IMR-90 (cell line): ENCODE measurements around the gene UMOD. TPM values are rescaled to one million over a fixed set of nuclear protein-coding genes. Genes with fewer than 3 reads are reported as not detected.

Experiments
- ATAC-seq: fragments of 200-7000 bp; cut with Tn5 transposase; 2 replicates; pipeline ENCODE4 v1.9.1; 2020; ENCODE audit warnings: low read depth, mild to moderate bottlenecking, moderate library complexity
- BruUV-seq: library from RNA; stranded (reverse); fragments of 400-500 nt; replicated peaks from 2 replicates; lab custom pipeline; 2021; lab: Mats Ljungman, UMichigan
- CTCF ChIA-PET: fragments of 300-600 bp; formaldehyde crosslinking; extraction: SDS; loops from one replicate; lab custom pipeline; 2021; ENCODE audit warnings: antibody characterized with exemption; lab: Yijun Ruan, JAX
- POLR2A ChIA-PET: fragments of 300-600 bp; sonication (Branson Sonifier 250); formaldehyde crosslinking; loops from one replicate; lab custom pipeline; 2022; ENCODE audit warnings: antibody characterized with exemption; ENCODE audit not compliant: unreplicated experiment; lab: Charles Lee
- DNase-seq: peaks from one replicate; pipeline ENCODE4 v3.0.0; 2013
- H2AFZ ChIP-seq: replicated peaks from 2 replicates; pipeline ENCODE3; 2013; ENCODE audit warnings: low read length, mild to moderate bottlenecking; ENCODE audit not compliant: poor library complexity
- H2AK5ac ChIP-seq: 2 replicates; pipeline ENCODE4 v1.6.1; 2013; ENCODE audit warnings: low read depth, low read length, inconsistent platforms
- H2AK9ac ChIP-seq: replicated peaks from 2 replicates; pipeline ENCODE3; 2013; ENCODE audit warnings: mild to moderate bottlenecking, low read depth, low read length, moderate library complexity; ENCODE audit not compliant: poor library complexity
- H2BK120ac ChIP-seq: 2 replicates; pipeline ENCODE4 v1.6.1; 2013; ENCODE audit warnings: low read depth, low read length, inconsistent platforms
- H2BK15ac ChIP-seq: 3 replicates; pipeline ENCODE4 v1.6.1; 2013; ENCODE audit warnings: low read depth, low read length, inconsistent platforms
- H2BK20ac ChIP-seq: 2 replicates; pipeline ENCODE4 v1.6.1; 2013; ENCODE audit warnings: low read depth, mild to moderate bottlenecking, inconsistent platforms, low read length, moderate library complexity
- H2BK5ac ChIP-seq: 2 replicates; pipeline ENCODE4 v1.6.1; 2013; ENCODE audit warnings: mild to moderate bottlenecking, low read depth, low read length, inconsistent platforms; ENCODE audit not compliant: poor library complexity, severe bottlenecking
- H3K14ac ChIP-seq: replicated peaks from 2 replicates; pipeline ENCODE4 v1.6.1; 2013; ENCODE audit warnings: low read depth, low read length, inconsistent platforms
- H3K18ac ChIP-seq: 2 replicates; pipeline ENCODE4 v1.6.1; 2013; ENCODE audit warnings: low read depth, low read length, control low read depth
- H3K23ac ChIP-seq: 2 replicates; pipeline ENCODE4 v1.6.1; 2013; ENCODE audit warnings: low read depth, low read length, inconsistent platforms
- H3K27ac ChIP-seq: 2 replicates; pipeline ENCODE4 v1.5.1; 2013; ENCODE audit warnings: mild to moderate bottlenecking, control low read depth, low read length; ENCODE audit not compliant: insufficient read depth
- H3K27me3 ChIP-seq: 2 replicates; pipeline ENCODE4 v1.6.1; 2013; ENCODE audit warnings: low read length; ENCODE audit not compliant: control insufficient read depth, insufficient read depth
- H3K36me3 ChIP-seq: 2 replicates; pipeline ENCODE4 v1.6.1; 2013; ENCODE audit warnings: low read length, mixed read lengths; ENCODE audit not compliant: control insufficient read depth, insufficient read depth
- H3K4ac ChIP-seq: 2 replicates; pipeline ENCODE4 v1.6.1; 2013; ENCODE audit warnings: low read depth, low read length, inconsistent platforms
- H3K4me1 ChIP-seq: 2 replicates; pipeline ENCODE4 v1.6.1; 2013; ENCODE audit warnings: low read length, mixed read lengths; ENCODE audit not compliant: control insufficient read depth, insufficient read depth
- H3K4me2 ChIP-seq: 2 replicates; pipeline ENCODE4 v1.6.1; 2013; ENCODE audit warnings: low read depth, mild to moderate bottlenecking, control low read depth, low read length, moderate library complexity
- H3K4me3 ChIP-seq: 2 replicates; pipeline ENCODE4 v1.5.1; 2013; ENCODE audit warnings: low read depth, mild to moderate bottlenecking, control low read depth, low read length, moderate library complexity; ENCODE audit not compliant: insufficient read depth
- H3K56ac ChIP-seq: 2 replicates; pipeline ENCODE4 v1.6.1; 2013; ENCODE audit warnings: low read length, inconsistent platforms; ENCODE audit not compliant: insufficient read depth; ENCODE audit errors: extremely low read depth
- H3K79me1 ChIP-seq, 2 experiments: 2 replicates each; pipeline ENCODE4 v1.6.1; 2013; ENCODE audit warnings: low read length in 2 of 2, inconsistent platforms in 1 of 2, low read depth in 1 of 2
- H3K9ac ChIP-seq: 2 replicates; pipeline ENCODE4 v1.6.1; 2013; ENCODE audit warnings: low read depth, low read length, control low read depth
- H3K9me1 ChIP-seq: 2 replicates; pipeline ENCODE4 v1.6.1; 2013; ENCODE audit warnings: low read length, inconsistent platforms; ENCODE audit not compliant: insufficient read depth
- H3K9me3 ChIP-seq: 2 replicates; pipeline ENCODE4 v1.6.1; 2013; ENCODE audit warnings: low read length; ENCODE audit not compliant: control insufficient read depth, insufficient read depth
- H4K20me1 ChIP-seq: 2 replicates; pipeline ENCODE4 v1.6.1; 2013; ENCODE audit warnings: low read length, inconsistent platforms; ENCODE audit not compliant: insufficient read depth
- H4K5ac ChIP-seq: 2 replicates; pipeline ENCODE4 v1.6.1; 2013; ENCODE audit warnings: mild to moderate bottlenecking, low read depth, low read length, control low read depth
- H4K8ac ChIP-seq, 2 experiments: 2 replicates each; pipeline ENCODE4 v1.6.1; 2013; ENCODE audit warnings: low read depth in 2 of 2, low read length in 2 of 2, control low read depth in 1 of 2, inconsistent platforms in 1 of 2
- H4K91ac ChIP-seq: 2 replicates; pipeline ENCODE4 v1.6.1; 2013; ENCODE audit warnings: low read depth, low read length, inconsistent platforms; ENCODE audit not compliant: insufficient read depth
- BHLHE40 ChIP-seq: fragments of 150-350 bp; IDR thresholded peaks from 2 replicates; pipeline ENCODE4 v1.6.1; 2016; ENCODE audit warnings: mild to moderate bottlenecking, low read depth, low read length
- CEBPB ChIP-seq: IDR thresholded peaks from 2 replicates; pipeline ENCODE4 v1.6.1; 2012; ENCODE audit warnings: low read depth, low read length, improper control_type of control experiment
- MAZ ChIP-seq: IDR thresholded peaks from 2 replicates; pipeline ENCODE4 v1.6.1; 2012; ENCODE audit warnings: low read depth, mild to moderate bottlenecking, low read length, improper control_type of control experiment, moderate library complexity, borderline replicate concordance
- NFE2L2 ChIP-seq: fragments of 150-350 bp; IDR thresholded peaks from 2 replicates; pipeline ENCODE4 v1.6.1; 2016; ENCODE audit warnings: low read depth, mild to moderate bottlenecking, low read length
- POLR2A ChIP-seq: IDR thresholded peaks from 2 replicates; pipeline ENCODE4 v1.6.1; 2012; ENCODE audit warnings: mild to moderate bottlenecking, low read depth, low read length
- RAD21 ChIP-seq: IDR thresholded peaks from 2 replicates; pipeline ENCODE4 v1.6.1; 2012; ENCODE audit warnings: low read length, improper control_type of control experiment
- RFX5 ChIP-seq: IDR thresholded peaks from 2 replicates; pipeline ENCODE4 v1.8.0; 2012; ENCODE audit warnings: low read depth, mild to moderate bottlenecking, low read length, moderate library complexity
- SMC3 ChIP-seq: fragments of 150-350 bp; IDR thresholded peaks from 2 replicates; pipeline ENCODE4 v1.6.1; 2016; ENCODE audit warnings: low read depth, mild to moderate bottlenecking, antibody characterized with exemption, low read length, moderate library complexity
- WGBS, 2 experiments: methylation state at CpG; one replicate each; pipeline versions ENCODE4 v1.1.5 to v1.1.7; 2013; ENCODE audit warnings: missing lambda C conversion rate in 2 of 2; ENCODE audit not compliant: insufficient read length in 1 of 2; ENCODE audit errors: extremely low coverage in 2 of 2; 5-methylcytosine and 5-hydroxymethylcytosine counted together
- dilution Hi-C: fragments of 300-500 bp; cut with HindIII; formaldehyde crosslinking; loops from one replicate; pipeline ENCODE4 v1.14.3; 2018; ENCODE audit warnings: low sequenced_read_pairs; ENCODE audit not compliant: unreplicated experiment
- in situ Hi-C: fragments of 300-500 bp; cut with MboI; formaldehyde crosslinking; loops from 3 replicates; pipeline ENCODE4 v1.14.3; 2019; ENCODE audit warnings: low sequenced_read_pairs, inconsistent platforms, mixed read lengths
- intact Hi-C: fragments of 100-400 bp; cut with micrococcal nuclease; formaldehyde crosslinking; loops from 2 replicates; pipeline ENCODE4 v1.10.0; 2022
- polyA plus RNA-seq, 3 experiments: library from polyadenylated mRNA; depleted of rRNA; stranded (reverse); fragments of >200 nt; gene quantifications; 2 replicates each; pipeline ENCODE4 v1.2.3, GENCODE V29; 2012; ENCODE audit warnings: low replicate concordance in 1 of 3
- total RNA-seq: library from RNA; depleted of rRNA; stranded (reverse); fragments of >200 nt; gene quantifications from 2 replicates; pipeline ENCODE4 v1.2.3, GENCODE V29; 2012
- TF ChIP-seq, protein P1 (sequence below): fragments of 150-350 bp; IDR thresholded peaks from 2 replicates; pipeline ENCODE4 v1.6.1; 2017; ENCODE audit warnings: mild to moderate bottlenecking, antibody characterized with exemption, low read length, low read depth
- TF ChIP-seq, protein P2 (sequence below): conservative IDR thresholded peaks from 2 replicates; pipeline ENCODE4 v1.5.1; 2012; ENCODE audit warnings: mild to moderate bottlenecking, low read depth, low read length, improper control_type of control experiment
- TF ChIP-seq, protein P3 (sequence below): fragments of 150-350 bp; IDR thresholded peaks from 2 replicates; pipeline ENCODE4 v1.6.1; 2016; ENCODE audit warnings: low read depth, mild to moderate bottlenecking, low read length, moderate library complexity, borderline replicate concordance

The UMOD gene
- total and polyA plus RNA-seq, 2 of the 4 experiments (the other 2 are of a cell fraction) = not detected

DNA sequence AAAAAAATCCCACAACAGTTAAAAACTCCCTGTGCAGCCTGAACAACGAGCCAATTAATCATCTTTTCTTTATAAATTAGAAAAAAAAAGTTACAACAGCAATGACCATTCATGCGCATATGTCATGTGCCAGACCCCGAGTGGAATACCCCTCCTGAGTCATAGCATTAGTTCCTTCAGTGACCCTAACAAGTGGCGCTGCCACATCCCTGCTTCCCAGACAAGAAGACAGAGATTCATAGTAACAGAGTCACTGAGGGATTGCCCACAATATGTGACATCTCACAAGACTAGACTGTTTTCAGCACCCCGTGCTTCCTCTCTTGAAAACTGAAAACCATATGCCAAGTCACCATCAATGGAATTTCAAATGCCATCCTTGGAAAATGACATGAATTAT, 7.9 kb downstream of the UMOD start (continued):
- TF ChIP-seq, protein P1, sequence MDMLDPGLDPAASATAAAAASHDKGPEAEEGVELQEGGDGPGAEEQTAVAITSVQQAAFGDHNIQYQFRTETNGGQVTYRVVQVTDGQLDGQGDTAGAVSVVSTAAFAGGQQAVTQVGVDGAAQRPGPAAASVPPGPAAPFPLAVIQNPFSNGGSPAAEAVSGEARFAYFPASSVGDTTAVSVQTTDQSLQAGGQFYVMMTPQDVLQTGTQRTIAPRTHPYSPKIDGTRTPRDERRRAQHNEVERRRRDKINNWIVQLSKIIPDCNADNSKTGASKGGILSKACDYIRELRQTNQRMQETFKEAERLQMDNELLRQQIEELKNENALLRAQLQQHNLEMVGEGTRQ = no peak
- no peak for TF ChIP-seq SMC3
- TF ChIP-seq BHLHE40 = no peak
- no peak for TF ChIP-seq RFX5

DNA sequence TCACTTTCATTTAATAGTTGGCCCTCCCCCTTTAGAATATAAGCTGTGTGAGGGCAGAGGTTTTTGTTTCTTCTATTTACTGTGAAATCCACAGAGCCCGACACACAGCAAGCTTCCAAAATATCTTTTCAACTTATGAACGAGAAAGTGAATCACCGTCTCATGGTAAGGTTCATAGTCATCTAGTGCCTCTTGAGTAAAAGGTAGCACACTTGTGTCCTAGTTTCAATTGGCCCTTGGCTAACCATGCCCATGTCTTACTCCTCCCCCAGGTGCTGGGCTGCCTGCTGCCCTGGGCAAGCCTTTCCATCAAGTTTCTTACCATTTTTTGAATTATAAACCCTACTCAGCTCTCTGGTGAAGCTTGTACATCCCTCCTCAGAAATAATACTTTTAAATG, 12.8 kb downstream of the UMOD start:
- Histone ChIP-seq H3K9me1 (no peaks in the 10 kb centered on the region), H3K4me3 (no peak overlapping the region), H3K27ac (no peak overlapping the region), H3K27me3 (no peaks in the 10 kb centered on the region), H2AK9ac (no peak overlapping the region), H2AFZ (no peak overlapping the region), H3K18ac (no peak overlapping the region), H2BK120ac (no peak overlapping the region), H4K8ac (no peak overlapping the region), H3K4me2 (no peak overlapping the region), H3K4ac (no peak overlapping the region), H4K91ac (no peak overlapping the region), H3K79me1 (no peaks in the 10 kb centered on the region), H4K5ac (no peak overlapping the region), H2AK5ac (no peak overlapping the region), H2BK5ac (no peak overlapping the region), H3K36me3 (no peaks in the 10 kb centered on the region), H3K23ac (no peak overlapping the region), H3K4me1 (no peaks in the 10 kb centered on the region), H4K20me1 (no peaks in the 10 kb centered on the region), H3K9ac (no peak overlapping the region), H3K56ac (no peak overlapping the region), H2BK15ac (no peak overlapping the region), H3K9me3 (peaks cover 12% of the 10 kb centered on the region; the same call in 1 of the 2 replicates), H2BK20ac (no peak overlapping the region), H3K14ac (no peak overlapping the region)
- ATAC-seq = no peak
- DNase-seq = no peak
- WGBS, 2 experiments = no CpG with 5 or more reads among the region's 3 CpGs
- dilution Hi-C loops (no loop called here), in situ Hi-C loops (loop anchor here (25.0 kb wide), 1 partner anchor 177 kb away; no protein-coding TSS in a partner anchor), intact Hi-C loops (no loop called here)
- TF ChIP-seq BHLHE40 (no peak), NFE2L2 (no peak), MAZ (no peak), RFX5 (no peak), CEBPB (no peak), POLR2A (no peak), RAD21 (no peak)
- TF ChIP-seq, protein P2, sequence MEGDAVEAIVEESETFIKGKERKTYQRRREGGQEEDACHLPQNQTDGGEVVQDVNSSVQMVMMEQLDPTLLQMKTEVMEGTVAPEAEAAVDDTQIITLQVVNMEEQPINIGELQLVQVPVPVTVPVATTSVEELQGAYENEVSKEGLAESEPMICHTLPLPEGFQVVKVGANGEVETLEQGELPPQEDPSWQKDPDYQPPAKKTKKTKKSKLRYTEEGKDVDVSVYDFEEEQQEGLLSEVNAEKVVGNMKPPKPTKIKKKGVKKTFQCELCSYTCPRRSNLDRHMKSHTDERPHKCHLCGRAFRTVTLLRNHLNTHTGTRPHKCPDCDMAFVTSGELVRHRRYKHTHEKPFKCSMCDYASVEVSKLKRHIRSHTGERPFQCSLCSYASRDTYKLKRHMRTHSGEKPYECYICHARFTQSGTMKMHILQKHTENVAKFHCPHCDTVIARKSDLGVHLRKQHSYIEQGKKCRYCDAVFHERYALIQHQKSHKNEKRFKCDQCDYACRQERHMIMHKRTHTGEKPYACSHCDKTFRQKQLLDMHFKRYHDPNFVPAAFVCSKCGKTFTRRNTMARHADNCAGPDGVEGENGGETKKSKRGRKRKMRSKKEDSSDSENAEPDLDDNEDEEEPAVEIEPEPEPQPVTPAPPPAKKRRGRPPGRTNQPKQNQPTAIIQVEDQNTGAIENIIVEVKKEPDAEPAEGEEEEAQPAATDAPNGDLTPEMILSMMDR = no peak
- TF ChIP-seq, protein P3, sequence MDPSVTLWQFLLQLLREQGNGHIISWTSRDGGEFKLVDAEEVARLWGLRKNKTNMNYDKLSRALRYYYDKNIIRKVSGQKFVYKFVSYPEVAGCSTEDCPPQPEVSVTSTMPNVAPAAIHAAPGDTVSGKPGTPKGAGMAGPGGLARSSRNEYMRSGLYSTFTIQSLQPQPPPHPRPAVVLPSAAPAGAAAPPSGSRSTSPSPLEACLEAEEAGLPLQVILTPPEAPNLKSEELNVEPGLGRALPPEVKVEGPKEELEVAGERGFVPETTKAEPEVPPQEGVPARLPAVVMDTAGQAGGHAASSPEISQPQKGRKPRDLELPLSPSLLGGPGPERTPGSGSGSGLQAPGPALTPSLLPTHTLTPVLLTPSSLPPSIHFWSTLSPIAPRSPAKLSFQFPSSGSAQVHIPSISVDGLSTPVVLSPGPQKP = no peak
- no TSS peak for BruUV-seq
- POLR2A ChIA-PET = no interaction called here
- CTCF ChIA-PET = interaction anchor here (1.2 kb wide), 1 partner anchor 432 kb away, joined by 4 read pairs; no protein-coding TSS in a partner anchor
